AG08395 (cell line): ENCODE measurements around the gene CDKAL1.

Experiments
- DNase-seq: peaks from one replicate; pipeline ENCODE4 v3.0.0; 2012; ENCODE audit warnings: mixed read lengths, low spot score

The CDKAL1 gene

DNA sequence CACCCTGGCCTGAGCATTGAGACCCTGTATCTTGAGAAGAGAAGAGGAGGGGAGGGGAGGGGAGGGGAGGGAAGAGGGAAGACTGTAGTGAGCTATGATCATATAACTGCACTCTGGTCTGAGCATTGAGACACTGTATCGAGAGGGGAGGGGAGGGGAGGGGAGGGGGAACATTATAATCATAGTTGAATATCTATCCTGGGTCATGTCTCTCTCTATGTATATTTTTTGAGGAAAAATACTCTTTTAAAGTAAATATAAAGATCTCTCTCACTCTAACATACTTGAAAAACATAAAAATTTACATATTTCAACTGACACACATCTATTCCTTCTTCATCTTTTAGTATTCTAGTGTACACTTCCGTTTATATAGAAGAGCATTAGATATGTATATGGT is 431.0 kb downstream of the CDKAL1 start:
- DNase-seq = no peak

GRCh38 chr6:20965915-20966314 is 431.7 kb downstream of the CDKAL1 start:
- DNase-seq = no peak

DNA sequence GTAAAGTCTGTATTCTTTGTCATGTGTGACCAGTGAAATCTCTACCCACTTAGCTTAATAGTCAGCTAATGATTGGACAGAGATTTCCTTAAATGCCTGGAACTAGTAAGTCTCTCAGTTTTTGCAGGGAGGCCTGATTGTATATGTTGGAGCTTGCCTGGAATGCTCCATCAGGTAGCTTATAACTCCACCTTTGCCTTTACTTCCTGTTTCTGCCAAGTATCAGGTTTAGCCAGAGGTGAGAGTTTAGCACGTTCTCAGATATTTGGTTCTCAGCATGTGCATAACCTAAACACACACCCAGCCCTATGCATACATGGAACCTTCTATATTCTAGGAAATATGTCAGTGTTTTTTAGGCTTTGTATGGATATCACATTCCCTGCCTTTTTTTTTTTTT is 435.3 kb downstream of the CDKAL1 start:
- no peak for DNase-seq

DNA sequence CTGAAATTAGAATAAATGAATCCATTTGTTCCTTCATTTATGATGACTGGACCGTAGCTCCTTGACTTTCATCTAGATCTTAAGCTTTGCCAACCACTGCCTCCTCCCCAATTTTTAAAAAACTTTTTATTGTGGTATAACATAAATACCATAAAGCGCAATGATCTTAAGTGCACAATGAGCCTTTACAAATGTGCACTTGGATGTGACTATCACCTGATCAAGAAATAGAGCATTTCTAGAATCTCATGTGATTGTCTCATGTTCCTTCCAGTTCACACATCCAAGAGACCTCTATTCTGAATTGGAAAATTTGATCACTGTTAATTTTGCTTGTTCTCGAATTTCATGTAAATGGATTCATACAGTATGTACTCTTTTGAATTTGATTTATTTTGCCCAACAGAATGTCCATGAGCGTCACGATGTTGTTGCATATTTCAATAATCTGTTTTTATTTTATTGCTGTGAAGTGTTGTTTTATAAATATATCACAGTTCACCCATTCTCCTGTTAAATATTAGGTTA is 442.2 kb downstream of the CDKAL1 start:
- no peak for DNase-seq

DNA sequence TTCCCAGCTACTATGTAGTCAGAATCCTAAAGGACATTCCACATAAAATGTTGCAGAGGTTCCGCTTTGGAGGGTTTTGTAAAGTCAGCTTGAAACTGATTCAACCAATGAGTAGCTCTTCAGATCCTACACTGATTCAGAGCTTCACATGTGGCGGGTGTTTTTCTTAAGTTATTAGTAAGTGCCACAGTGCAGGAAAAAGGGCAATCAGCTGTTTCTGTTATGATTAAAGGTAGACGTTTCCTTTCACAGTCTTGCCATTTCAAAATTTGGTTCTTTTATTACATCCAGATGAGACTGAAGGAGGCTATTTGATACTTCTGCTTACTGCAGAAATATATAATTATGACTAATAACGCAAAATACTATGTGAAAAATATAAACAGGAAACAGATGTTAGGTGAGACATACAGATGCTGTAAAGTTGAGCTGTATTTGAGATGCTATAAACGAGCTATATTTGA is 443.9 kb downstream of the CDKAL1 start:
- peak; percentile 41 for DNase-seq

GRCh38 chr6:20979076-20979475 is 444.8 kb downstream of the CDKAL1 start:
- no peak for DNase-seq

GRCh38 chr6:20983961-20984360 is 449.7 kb downstream of the CDKAL1 start:
- DNase-seq = no peak

GRCh38 chr6:20985821-20986220 is 451.6 kb downstream of the CDKAL1 start:
- DNase-seq = no peak

GRCh38 chr6:20991910-20992309 is 457.7 kb downstream of the CDKAL1 start:
- no peak for DNase-seq

DNA sequence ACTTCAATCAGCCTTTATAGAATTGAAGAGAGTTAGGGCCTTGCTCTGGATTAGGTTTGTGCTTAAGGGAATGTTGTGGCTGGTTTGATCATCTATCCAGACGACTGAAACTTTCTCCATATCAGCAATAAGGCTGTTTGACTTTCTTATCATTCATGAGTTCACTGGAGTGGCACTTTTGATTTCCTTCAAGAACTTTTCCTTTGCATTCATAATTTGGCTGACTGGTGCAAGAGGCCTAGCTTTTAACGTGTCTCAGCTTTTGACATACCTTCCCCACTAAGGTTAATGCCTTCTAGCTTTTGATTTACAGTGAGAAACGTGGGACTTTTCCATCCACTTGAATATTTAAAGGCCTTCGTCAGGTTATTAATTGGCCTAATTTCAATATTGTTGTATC is 461.8 kb downstream of the CDKAL1 start:
- no peak for DNase-seq

GRCh38 chr6:20997143-20997769 is 463.0 kb downstream of the CDKAL1 start:
- no peak for DNase-seq

GRCh38 chr6:20997770-20998147 is 463.5 kb downstream of the CDKAL1 start:
- DNase-seq = no peak

- DNase-seq = no peak
Measured at GRCh38 chr6:20998748-20999448, 464.6 kb downstream of the CDKAL1 start.

GRCh38 chr6:21000331-21000801 is 466.1 kb downstream of the CDKAL1 start:
- no peak for DNase-seq

DNA sequence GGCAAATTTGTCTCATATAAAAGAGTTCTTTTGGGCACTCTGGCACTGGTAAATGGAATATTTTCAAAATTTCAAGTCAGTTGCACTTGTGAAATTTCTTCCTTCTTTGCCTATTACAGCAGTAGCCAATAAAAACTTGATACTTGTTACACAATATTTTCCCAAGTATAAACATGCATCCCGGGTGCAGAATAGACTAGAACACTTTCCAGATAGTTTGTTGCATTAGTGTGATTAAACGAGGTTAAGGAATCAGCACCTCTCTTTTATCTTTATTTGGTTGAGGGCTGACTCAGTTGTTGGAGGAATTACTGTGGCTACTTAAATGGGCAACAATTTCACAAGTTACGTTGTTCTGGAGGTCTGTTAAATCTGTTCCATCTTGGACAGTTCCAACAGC is 467.5 kb downstream of the CDKAL1 start:
- peak; percentile 8 for DNase-seq

DNA sequence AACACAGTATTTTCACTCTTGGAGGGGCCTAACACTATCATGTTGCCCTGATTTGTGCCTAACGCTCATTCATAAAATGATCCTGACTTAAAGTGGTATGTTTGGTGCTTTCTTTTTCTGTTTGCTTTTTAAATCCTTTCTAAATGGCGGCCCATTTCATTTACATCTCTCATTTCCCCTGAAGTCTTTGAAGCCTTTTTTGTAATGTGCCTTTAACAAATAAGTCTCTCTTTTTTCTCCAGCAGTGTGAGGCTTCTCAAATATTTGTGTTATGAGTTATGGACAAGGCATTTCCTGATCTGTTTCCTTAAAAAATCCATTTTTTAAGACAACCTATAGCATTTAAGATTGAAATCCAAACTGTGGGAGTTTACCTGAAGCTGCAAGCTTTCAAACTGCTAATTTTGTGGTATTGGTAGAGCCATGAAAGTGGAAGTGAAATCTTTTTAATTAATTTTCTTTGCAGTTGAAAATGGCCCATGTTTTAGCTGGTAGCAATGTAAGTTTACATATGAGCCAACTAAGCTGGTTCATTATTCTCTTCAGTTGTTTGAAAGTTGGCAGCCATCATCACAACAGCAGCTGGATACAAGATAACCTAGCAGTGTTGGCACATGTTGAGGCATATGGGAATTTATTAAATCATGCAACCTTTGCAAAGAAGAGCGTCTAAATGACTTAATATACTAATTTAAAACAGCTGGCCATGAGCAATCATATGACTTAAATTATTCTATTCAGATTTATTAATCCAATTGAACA is 469.7 kb downstream of the CDKAL1 start:
- DNase-seq = peak; percentile 10

DNA sequence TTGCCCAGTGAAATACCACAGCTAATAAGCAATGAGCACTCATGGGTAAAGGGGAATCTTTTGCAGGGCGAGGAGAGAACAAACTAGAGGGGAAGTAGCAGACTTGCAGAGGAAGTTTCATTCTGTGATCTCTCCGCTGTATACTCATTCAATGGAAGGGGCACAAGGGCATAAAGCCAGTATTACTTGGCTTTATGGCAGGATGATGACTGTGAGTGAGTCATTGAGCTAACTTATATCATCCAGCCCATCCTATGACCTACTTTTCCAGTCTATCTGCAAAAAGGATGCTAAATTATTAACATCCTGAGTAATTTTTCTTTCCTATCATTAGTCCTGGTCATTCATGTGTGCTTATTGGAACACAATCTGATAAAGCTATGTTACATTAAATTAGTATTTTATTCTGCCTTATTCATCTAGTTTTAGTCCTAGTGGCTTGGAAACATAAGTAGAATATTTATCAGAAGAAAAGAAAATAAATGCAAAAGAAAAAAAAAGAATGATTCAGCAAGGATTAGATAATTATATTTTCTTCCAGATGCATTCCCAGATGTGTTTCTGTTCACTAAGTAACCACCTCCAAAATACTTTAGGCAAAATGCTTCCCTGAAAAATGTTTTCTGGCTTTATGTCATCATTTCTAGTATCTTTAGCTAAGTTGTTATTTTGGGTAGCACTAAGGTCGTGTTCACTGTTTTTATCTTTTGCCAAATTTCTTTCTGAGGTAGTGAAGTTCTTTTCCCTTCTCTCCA is 471.7 kb downstream of the CDKAL1 start:
- peak; percentile 60 for DNase-seq

- no peak for DNase-seq
Measured at GRCh38 chr6:21019614-21020013, 485.4 kb downstream of the CDKAL1 start.

GRCh38 chr6:21022343-21023107 is 488.3 kb downstream of the CDKAL1 start:
- DNase-seq = no peak

DNA sequence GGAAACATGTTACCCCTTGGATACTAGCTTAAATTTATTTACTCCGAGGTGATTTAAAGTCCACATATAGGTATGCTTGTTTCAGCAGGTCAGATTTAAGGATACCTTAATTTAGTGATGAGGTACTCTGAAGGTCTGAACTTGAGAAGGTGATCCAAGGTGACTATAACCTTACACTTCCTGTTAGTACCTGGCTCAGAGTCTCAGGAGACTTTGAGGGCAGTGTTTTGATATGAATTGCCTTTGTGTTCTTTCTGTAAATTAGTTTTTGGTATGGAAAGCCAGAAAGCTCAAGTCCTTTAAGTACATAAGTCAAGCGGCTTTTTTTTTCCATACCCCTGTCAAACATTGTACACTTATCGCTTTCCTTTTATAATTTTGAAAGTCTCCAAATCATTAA is 489.0 kb downstream of the CDKAL1 start:
- DNase-seq = no peak

- no peak for DNase-seq
Measured at GRCh38 chr6:21024616-21025015, 490.4 kb downstream of the CDKAL1 start.
